GM20431 (cell line): ENCODE measurements around the gene HMX1.

Source experiments
- in situ Hi-C: fragments of 300-500 bp; cut with MseI, MboI; formaldehyde crosslinking; loops from one replicate; pipeline ENCODE4 v1.15.0; 2020; ENCODE audit warnings: low sequenced_read_pairs; ENCODE audit not compliant: unreplicated experiment

Gene HMX1

DNA sequence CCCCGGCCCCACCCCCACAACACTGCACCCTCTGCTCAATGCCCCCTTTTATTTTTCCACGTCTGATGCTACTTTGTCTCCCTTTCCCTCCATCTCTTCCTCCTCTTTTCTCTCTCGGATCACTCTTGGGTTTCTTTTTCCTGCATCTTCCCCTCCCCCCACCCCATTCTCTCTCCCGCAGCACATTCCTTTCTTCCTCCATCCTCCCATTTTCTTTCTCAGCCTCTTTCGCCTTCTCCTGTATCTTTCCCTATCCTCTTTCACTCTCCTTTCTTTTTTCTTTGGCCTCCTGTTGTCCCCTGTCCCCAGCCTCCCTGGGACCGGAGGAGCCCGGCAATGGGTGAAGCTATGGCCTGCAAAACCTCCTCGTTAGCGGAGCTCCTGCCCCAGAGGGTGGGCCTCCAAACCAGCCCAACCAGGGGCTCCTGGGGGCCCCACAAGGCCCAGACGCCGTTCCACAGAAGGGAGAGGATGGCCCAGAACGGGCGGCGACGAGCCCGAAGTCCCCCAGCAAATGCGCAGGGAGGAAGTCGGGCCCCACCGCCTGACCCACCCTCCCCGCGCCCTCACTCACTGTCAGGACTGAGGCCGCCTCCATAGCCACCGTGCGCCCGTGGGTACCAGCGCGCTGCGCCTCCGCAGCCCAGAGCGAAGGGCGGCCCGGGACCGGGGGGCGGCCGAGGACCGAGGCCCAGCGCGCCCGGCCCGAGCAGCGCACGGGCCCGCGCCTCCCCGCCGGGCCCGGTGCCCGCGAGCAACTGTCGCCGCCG lies 807 bp downstream of the HMX1 start:
- in situ Hi-C loops: no loop called here

DNA sequence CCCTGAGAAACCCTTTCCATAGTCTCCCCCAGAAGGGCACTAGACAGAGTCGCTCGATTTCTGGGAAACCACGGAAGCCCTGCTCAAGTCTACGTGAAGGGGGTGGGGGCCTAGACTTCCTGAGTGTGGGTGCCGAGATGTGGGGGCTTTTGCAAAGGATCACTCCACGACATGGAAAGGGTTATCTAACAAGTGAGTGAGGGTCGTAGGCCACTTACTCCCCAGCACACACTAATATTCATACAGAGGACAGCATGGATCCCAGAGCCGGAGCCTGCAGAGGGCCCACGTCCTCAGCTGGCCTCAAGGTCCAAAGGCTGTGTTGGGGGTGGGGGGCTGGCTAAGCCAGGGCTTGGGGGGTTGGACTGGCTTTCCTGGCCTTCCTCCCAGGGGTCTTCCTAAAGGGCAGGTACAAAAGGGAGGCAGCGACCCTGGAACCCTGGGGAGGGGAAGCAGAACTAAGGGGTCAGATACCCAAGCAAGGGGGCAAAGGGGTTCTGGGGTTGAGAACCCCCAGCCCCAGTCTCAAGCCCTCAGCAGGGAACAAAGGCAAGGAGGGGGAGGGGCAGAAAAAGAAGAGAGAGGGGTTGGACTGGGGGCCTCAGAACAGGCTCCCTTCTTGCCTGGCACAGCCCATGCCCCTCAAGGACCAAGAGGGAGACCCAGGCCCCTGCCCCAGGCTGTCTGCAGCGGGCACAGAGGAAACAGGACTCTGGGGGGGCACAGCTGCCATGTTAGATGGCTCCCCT lies 1.6 kb downstream of the HMX1 start:
- in situ Hi-C loops: no loop called here

DNA sequence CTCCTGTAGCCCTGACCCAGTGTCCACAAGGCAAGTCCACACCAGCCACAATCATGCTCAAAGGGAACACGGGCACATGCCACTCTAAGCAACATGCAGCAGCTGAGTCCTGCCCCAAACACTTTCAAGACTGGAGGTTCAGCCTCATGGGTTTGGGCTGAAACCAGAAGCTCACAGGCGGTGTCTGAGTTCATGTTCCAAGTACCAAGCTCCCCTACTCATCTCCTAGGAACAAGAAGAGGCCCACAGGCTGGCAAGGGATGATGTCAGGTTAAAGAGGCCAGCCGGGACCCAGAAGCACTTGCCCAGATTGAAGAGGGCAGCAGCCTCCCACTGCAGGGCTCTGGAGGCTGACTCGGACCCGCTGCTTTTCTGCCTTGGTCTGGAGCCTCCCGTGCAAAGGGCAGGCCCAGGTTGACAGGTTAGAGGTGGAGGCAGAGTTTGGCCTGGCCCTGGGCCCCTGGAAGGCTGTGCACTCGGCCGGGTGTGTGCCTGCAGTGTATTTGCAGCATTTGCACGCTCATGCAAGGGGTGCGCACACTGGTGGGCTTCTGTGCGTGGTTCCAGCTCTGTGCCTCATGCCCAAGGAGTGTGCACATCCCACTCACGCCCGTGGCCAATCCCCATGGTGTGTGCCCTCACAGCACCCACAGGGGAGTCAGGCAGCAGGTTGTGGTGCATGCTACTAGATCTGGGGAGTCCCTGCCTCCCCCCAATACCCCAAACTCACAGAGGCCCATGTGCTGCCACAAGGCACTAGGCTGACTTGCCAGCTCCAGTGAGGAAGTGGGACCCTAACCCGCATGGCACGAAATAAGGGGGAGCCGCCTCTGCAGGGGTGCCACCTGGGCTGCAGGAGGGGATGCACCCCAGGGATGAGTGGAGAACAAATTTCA lies 2.4 kb downstream of the HMX1 start:
- in situ Hi-C loops: no loop called here

DNA sequence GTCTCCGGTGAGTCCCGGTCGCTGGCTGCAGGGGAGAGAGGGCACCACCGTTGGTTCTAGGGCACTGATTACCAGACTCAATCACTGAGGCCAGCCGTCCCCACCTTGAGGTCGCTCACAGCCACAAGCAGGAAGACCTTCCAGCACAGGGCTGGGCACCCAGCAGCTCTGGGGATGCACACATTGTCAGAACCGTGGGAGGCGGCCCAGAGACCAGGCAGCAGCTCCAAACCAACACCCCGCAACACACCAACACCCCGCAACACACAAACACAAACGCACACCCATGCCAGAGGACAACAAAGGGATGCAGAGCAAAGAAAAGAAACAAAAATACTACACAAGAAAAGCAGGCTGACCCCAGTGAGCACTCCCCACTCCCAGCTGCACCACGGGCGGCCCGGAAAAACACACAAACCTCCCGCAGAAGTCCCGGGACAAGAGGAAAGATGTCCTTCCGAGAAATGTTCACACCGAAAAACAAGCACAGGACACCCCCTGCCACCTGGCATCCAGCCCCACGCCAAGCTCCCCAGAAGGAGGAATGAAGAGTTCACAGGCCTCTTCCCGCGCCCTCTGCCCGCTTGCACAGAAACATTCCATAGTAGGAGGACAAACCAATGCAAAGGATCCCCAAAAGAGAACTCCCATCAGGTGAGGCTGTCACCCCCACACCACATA lies 3.2 kb downstream of the HMX1 start:
- in situ Hi-C loops: no loop called here

DNA sequence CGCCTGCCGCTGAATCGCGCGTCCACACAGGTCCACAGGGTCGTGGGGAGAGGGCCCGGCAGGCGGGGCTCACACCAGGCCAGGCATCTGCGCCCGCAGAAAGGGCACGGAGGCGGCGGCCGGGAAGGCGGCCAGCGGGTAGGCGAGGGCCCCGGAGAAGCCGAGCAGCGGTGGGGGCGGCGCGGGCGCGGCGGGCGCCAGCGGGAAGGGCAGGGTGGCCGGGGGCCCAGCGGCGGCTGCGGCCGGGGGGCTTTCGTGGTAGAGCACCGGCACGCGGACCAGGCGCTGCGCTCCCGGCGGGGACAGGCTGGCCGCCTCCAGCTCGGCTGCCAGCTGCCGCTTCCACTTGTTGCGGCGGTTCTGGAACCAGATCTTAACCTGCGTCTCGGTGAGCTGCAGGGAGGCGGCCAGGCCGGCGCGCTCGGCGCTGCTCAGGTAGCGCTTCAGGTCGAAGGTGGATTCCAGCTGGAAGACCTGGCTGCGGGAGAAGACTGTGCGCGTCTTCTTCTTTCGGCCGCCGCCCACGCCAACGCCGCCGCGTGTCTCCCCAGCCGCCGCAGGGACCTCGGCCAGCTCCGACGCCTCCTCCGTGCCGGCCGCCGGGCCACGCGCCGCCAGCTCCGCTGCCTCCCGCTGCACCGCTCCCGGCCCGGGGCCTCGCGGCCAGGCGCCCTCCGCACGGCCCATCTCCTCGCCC lies 3.9 kb downstream of the HMX1 start:
- in situ Hi-C loops: no loop called here

DNA sequence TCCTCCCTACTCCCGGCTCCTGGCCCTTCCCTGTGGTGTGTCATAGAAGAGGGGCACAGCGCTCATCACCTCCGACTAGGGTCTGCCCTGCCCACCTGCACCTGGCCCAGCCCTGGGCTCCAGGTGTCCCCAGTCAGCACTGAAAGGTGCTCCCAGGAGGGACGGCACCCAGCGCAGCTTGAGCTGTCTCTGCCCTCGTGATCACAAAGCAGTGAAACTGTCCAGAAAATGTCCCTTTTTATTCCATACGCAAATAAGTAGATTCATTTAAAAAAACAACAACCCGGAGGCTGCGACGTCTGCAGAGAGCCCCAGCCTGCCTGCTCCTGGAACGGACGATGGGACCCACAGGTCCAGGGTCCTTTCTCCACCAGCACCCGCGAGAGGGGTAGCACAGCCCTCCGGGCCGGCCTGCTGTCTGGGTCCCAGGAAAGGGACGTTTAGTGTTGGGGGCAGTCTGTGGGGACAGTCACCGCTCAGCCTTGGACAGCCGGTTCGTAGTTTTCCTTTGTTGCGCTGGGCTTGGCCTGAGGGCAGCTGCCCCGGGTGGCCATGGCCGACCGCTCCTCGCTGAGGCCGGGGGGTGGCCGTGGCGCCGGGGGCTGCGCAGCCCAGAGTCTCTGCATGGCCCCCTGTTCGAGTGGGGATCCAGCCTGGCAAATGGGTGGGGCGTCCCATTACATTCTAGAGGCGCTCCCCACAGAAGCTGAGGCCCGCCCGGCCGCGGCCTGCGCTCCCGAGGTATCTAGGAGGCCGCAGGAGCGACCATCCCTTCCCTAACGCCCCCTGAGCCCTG lies 4.6 kb downstream of the HMX1 start:
- in situ Hi-C loops: no loop called here

DNA sequence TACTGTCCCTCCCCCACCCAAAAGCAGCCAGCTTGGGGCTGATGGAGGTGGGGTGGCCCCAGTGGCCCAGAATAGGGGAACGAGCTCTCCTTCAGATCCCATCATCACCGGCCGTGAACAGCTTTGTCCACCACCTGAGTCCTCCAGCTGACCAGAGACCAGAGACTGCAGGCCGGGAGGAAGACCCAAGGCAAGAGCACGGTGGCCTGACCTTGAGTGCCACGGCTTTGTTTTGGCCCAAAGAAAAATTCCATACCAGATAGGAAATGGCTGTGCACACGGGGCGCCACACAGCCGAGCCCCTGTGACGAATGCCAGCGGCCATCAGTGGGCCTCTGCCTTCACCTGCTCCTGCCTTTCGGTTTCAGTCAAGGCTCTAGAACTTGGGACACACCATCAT lies 5.2 kb downstream of the HMX1 start:
- in situ Hi-C loops: no loop called here

DNA sequence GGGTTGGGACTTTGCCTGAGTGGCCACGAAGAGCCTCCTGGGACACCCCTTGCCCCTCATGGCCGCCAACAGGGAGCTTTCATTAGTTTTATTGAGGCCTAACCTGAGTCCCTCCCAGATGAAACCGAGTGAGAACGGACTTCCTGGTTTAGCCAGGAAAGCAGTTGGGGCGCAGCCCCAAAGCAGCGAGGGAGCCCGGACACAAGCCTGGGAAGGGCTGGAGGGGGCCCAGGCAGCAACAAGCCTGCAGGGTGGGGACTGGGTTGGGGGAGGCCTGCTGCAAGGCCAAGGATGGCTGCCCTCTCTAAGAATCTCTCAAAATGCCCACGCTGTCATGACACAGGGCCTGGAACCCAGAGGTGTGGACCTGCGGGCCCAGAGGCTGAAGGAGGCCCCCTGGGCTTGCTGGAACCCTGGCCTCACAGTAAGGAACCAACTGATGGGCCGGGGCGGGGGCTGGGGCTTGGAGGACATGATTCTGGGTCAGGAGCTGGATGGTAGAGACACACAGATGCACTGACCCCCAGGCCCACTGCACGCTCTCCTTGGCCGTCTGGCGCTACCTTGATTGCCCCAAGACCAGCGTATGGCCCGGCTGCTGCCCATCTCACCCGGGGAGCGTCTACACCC lies 5.8 kb downstream of the HMX1 start:
- in situ Hi-C loops: no loop called here

DNA sequence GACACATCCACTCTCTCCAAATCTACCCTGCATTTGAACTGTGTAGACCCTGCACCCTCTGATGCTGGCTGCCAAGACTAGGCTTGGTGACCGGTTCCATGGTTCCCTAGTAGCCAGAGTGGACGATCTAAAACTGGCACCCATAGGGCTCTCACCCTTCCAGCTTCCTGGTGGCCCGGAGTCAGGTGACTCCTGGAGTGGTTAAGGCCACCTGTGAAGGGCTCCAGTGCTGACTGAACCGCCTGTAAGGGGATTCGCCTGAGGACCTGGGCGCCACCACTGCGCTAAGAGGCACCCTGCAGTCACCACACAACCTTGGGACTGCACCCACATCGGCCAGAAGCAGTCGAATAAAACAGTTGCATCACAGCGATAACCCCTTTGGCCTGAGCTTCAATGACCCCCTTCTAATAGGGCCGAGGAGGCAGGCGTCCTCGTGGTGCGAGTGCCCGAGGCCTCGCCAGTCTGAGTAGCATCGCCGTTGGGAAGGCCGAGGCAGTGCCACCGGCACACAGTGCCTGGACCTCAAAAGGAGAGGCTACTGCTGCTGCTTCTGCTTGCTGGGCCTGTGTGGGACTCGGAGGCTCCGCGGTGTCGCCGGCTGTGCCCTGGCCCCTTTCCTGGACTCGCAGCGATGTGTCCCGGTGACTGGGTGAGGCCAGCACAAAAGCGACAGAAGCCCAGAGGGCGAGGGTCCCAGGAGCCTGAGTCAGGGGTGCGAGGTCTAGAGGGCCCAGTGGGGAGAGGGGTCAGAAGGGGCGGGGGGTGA lies 6.5 kb downstream of the HMX1 start:
- in situ Hi-C loops: no loop called here

DNA sequence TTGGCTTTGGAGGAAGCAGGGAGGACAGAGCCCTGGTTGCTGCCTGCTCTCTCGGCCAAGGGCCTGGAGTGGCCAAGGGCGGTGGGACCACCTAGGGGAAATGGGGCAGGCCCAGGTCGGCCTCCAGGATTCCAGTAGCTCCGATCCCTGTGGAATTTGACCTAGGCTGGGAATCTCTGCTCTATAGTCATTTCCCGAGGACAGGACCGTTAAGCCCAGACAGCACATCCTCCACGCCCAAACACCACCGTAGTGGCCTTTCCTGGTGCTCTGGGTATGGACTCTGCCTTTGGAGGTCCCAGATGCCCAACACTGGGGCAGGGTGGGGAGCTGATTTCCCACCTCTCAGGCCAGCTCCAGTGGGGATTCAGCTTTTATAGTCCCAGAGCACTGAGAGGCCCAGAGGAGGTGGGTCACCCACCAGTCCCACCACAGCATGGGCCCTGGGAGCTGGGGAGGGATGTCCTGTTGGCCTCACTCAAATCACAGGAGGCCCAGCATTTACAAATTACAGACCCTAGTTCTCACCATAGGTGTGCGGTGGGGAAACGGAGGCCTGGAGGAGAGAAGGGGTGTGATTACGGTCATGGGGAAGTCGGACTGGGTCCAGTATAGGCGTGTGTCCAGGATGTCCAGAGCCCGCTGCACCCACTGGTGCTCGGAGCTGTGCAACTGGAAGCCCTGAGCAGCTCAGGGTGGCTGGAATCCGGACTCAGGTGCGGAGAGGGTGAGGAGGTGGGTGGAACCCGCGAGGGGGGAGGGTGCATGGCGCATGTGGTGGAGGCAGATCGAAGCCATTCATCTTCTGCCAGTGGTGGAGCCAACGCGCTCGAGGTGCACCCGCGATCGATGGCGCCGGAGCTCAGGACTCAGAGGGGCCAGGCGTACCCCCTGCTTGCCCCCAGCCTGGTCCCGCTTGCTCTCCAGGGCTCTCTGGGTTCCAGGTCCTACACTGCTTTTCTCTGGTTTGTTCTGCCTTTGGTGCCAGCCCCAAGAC lies 7.7 kb downstream of the HMX1 start:
- in situ Hi-C loops: no loop called here

DNA sequence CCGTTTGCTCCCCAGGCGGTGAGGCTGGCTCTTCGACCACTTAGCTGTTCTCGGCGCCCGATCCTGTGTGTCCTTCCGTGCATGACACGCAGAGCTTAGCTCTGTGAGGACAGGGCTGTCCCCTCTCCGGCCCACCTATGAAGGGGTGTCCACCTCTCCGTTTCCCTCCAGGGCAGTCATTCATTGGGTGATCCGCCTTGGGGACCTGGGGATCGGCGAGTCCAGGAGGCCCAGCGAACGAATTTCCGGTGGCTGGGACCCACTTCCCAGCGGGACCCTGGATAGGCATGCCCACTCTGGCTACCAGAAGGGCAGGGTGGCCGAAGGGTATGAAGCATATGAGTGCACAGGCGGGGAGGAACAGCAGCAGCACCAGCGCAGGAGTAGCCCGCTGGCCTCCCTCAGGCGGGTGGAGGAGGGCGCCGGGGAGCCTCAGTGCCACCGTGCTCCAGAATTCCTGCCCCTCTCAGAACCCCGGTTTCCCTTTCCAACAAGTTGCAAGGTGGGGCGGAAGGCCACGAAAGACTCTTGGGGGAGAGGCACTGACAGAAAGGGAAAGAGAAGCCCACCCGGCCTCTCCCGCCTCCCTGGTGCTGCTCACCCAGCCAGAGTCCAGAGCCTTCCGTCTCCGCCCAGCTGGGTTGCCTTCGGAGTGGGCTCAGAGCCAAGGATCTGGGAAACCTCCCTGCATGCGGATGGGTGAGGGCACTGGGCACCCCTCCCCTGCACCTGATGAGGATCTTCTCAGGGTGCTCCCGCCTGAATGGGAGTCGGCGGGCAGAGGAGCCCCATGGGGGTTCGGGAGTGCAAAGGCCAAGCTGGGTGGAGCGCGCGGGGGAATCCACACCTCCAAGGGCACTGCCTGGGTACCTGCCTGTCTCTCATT lies 8.6 kb downstream of the HMX1 start:
- in situ Hi-C loops: no loop called here

DNA sequence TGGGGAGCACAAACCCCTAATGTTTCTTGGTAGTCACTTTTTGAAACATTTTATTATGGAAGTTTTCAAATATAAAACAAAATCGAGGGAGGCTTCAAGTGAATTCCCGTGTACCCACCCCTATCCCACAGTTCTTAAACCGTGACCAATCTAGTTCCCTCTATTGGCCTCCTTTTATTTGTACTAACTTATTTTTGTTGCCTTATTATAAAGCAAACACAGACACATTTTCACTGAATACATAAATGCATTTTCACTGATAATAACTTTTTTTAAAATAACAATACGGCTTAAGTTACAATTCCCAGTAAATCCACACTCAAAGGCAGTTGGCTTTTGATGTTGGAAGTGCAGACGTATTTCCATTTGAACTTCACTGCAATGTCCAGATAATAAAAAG lies 9.3 kb downstream of the HMX1 start:
- in situ Hi-C loops: no loop called here

DNA sequence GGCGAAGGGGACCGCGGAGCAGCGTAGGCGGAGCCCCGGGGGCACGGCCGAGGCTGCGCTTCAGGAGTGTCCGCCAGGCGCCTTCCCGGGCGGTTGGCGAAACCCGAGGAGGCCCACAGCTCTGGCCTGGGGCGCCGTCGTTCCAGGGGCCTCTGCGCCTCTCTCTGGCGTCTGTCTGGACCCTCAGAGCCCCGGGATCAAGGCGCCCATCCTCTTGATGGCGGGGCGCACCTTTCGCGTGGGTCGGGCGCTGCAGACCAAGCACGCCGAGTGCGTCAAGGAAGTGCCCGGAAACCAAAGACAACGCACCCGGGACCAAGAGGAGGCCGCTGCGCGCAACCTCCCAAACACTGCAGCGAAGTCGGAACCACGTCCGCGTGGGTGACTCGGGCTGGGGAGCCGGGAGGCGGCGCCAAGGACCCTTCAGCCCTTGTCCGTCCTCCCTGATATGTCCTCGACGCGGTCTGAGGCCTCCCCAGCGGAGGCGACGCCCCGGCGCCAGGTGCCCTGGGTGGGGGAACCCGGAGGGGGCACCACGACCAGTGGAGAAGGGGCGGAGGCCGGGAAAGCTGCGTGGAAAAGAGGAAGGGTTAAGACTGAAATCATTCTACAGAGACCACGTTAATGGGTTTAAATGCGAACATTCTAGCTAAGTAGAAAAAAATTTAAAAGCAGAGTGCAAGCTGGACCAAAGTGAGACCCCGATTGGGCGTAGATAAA lies 9.9 kb downstream of the HMX1 start:
- in situ Hi-C loops: no loop called here

DNA sequence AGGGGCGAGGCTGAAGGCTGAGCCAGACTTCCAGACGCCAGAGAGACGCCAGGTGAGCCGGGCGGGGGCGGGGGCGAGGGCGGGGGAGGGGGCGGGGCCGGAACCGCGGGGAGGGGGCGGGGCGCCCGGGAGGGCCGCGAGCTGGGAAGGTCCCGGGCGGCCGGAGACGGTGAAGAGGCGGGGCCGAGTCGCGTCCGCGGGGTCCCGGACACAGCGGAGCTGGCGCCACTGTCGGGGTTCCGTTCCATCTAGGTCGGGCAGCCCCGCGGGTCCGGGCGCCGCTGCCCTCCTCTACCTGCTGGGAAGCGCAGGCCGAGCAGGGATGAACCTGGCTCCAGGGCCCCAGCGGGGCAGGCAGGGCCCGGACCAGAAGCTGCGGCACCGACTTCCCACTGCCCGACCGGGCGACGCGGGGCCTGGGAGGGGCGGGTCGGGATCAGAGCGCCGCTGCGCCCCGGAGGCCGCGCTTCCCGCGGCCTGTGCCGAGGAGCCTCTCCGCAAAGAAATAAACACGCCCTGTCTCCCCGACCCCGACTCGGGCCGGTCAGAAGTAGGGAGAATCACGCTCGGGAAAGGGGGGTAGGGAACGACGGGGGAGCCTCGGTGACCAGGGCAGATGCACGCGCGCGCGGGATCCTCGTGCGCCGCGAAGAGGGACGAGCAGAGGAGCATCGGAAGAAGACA lies 10.6 kb downstream of the HMX1 start:
- in situ Hi-C loops: no loop called here
